ENCODE measurements around the gene FOXN3.
"Not testable (repeated sequence)": the region's sequence is repeated elsewhere in the genome, so short reads cannot be mapped to it uniquely, and the experiment has no call there.

The FOXN3 gene

DNA sequence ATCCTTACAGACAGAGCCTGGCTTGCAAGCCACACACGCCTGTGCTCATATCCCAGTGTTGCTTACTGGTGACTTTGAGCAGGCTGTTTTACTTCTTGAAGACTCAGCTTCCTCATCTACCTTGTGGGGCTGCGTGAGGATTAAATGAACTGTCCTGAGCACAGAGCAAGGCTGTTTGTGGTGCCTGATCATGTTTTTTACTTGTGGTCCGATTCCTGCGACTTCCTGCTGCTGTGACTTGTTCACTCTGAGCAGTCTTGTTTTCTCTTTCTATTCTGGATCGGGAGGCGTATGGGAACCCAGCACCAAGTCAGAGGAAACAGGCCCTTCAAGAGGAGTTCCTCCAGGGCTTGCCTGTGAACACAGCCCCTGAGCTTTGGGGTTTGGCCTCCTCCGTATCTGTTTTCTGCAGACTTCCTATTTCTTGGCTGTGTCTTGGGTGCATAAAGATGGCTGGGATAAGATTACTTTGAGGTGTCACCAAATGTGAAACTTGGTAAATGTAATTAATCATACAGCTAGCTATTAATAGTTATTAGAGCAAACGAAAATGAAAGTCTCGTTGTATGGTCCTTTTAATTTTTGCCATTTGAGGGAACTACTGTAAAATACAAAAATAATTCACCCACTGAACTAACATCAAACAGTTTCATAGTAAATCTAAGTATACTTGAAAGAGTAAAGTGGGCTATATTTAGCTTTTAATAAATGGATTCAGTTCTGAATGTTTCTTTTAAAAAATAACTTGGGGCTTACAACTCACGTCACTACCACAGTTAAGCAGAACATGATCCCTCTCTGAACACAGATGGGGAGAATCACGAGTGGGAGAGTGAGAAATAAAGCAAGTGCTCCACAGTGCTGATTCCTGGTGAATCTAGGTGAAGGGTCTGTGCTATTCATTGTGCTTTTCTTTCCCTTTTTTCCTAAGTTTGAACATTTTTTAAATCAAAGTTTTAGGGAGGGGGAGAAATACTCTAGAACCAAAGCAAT is 251.5 kb downstream of the FOXN3 start:
- no peak for DNase-seq (ENCODE audit: low read depth in 3 of 3)

DNA sequence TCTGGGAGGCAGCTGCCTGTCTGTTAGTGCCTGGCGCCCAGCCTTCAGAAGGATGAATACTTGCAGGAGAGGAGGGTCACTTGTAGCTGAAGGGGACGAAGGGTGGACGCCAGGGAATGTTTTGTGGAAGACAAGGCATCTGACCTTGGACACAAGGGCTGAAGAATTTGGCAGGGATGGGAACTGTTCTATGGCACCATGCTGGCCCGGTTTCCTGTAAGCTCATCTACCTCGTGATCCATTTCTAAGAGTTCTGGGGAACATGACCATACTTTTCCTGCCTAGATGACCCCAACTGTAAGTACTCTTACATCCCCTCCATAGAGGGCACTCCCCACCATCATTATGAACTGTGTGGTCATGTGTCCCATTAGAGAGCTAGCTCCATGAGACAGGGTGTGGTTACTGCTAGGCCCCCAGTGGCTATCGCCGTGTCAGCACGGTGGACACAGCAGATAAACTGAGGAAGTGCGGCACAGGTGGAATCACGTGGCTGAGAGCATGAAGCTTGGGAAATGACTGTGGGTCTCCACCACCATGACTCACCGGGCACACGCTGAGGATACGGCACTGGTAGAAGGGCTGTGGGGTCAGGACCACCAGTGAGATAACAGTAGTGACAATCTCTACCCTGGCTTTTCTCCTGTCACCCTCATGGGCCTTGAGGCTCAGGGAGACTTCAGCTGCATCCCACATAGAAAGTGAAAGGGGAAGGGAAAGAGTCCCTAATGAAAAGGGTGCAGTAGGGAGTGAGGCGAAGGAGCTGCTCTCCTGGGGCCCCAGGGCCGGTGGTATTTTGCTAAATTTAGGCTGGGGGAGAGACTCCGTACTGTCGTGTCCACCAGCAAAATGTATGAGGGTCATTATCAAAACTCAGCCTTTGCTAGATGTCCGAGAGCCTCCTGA is 252.6 kb downstream of the FOXN3 start:
- DNase-seq (ENCODE audit: low read depth in 3 of 3) = no peak

DNA sequence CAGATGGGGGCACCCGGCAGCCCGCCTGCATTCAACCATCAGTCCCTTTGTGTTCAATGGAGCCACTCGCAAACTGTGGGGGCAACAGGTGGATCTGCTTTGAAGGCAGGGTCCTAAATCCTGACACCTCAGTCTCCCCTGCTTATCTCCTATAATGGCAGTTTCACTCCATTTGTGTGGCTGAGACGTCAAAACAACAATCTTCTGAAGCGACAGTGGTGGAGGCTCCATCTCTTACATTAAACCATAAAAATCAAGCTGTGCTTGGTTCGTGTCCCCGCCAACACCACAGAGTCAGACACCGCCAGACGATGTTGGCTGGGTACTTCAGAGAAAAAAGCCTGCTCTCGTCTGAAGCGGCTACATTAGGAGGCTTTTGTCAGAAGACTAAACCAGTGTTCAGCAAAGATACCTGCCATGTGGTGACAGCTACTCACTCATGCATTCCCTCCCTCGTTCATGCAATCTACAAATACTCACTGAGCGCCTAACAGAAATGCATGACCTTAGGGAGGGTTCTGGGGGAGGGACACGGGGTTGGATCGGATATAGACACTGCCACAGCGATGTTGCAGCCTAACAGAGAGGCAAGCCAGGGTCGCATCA is 253.9 kb downstream of the FOXN3 start:
- DNase-seq (ENCODE audit: low read depth in 3 of 3) = no peak

DNA sequence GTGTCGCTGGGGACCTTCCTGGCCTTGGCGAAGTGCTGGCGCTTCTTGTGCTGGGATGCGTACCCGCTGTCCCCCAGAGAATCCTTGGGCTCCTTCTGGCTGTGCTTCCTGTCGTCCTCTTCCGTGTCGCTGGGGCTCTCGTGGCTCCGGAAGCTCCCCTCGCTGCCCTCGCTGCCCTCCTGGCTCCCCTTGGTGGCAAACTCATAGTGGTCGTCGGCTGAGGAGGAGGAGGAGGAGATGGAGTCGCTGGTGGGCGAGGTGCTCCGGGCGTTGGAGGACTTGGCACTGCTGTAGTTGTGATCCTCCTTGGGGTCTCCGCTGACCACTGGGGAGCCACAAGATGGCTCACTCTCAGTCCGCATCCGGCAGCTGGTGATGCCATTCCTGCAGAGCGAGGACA is 254.4 kb downstream of the FOXN3 start:
- no peak for DNase-seq (ENCODE audit: low read depth in 3 of 3)

DNA sequence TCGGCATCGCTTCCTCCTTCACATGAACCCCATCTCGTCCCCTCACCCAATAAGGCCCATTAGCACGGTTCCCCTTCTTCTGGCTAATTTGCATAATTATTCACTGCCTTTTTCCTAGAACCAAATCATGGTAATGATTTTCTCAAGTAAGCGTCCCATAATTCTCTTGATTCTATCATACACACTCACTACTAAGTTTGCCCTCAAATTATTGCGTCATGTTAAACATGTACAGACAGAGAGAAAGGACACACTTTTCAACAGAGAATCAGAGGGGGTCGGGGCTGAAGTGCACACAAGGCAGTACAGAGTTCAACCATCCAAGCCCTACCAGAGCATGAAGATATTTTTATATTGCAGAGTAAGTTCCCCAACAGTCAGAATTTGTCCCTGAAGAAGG is 256.6 kb downstream of the FOXN3 start:
- no peak for DNase-seq (ENCODE audit: low read depth in 3 of 3)

DNA sequence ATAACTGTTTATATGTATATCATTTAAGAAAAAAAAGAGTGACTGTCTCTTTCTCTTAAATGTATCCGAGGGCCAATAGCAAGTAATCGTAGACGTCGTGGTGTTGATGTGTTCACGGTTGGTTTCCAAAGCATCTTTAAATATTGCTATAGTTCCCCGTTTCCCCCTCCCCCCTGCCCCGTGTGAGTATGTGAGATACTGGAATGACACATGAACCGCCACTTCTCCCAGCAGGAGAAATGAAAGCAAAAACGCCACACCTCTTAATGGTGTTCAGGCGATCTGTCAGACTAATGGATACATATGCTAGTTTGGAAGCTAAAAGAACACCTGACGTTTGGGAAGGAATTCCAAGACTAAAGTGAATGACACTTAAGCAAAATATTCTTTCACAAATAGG is 258.3 kb downstream of the FOXN3 start:
- DNase-seq (ENCODE audit: low read depth in 3 of 3) = no peak

DNA sequence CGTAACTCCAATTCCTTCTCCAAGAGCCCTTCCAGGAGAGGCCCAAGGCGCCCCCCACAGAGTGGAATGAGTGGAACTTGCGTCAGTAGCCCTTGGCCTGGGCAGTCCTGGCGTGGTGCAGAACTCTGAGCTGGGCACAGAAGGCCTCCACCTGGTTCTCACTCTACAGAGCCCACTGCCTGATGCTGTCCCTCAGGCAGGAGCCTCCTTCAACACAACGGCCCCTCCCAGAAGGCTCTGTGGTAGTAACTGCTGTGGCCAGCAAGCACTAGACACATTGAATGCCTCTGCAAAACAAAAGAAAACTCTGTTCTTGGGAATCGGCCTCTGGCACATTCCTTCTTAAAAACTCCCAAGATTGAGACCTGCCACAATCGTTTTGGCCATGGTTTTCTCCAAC is 258.9 kb downstream of the FOXN3 start:
- DNase-seq (ENCODE audit: low read depth in 3 of 3) = not testable (repeated sequence)

DNA sequence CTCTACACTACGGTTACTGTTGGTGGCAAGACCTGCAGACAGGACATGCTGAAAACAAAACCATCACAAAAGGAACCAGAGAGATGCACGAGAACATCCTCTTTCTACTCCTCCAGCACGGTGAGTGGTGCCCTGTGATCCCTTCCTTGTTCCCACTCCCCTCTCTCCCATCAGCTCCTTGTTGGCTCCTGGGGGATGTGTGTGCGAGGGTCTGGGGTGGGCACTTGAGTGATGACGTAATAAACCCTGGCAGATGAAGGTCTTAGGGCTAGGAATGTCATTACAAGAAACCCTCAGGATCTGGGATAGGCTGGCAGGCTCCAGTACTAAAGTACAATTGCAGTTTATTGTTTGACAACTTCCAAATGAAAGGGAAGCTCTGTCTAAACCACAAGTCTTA is 261.5 kb downstream of the FOXN3 start:
- DNase-seq (ENCODE audit: low read depth in 3 of 3) = no peak

DNA sequence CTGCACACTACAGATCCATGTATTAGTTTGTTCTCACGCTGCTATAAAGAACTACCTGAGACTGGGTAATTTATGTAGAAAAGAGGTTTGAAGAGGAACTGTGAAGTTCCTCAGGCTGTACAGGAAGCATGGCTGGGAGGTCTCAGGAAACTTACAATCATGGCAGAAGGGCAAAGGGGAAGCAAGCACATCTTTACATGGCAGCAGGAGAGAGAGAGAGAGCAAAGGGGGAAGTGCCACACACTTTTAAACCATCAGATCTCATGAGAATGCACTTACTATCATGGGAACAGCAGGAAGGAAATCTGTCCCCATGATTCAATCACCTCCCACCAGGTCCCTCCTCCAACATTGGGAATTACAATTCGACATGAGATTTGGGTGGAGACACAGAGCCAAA is 265.3 kb downstream of the FOXN3 start:
- DNase-seq (ENCODE audit: low read depth in 3 of 3) = not testable (repeated sequence)

DNA sequence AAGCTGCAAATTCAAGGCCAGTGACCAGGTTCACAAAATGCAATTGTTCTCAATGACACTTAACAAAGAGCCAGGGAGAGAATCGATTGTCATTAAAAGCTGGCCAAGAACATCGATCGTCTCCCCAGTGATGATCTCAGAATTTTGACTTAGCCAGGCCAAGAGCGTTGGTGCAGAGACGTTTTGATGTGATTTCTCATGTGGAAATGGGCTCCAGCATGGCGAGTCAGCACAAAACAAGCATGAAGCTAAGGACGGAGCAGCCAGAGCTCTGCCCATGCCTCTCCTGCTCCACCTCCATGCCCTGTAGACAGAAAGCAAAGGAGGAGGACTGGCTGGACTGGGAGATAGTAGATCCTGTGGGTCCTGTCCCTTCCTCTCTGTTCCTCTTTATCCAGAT is 270.8 kb downstream of the FOXN3 start:
- DNase-seq (ENCODE audit: low read depth in 3 of 3) = no peak

DNA sequence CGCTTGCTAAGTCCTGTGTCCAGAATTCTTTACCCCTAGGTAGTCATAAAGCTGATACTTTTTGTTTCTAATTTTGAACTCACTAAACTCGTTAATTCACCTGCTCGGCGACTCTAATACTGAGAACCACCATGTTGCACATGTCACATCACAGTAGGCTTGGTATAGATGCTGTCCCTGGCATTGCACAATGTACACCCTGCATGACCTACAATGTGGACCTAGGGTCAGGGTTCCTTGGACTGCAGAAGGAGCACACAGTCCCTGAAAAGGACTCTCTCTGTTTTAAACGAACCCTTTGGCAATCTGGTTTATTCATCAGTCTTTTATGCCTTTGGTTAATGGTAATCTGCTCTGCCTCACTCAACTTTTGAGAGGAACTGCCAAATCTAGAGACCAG is 272.4 kb downstream of the FOXN3 start:
- DNase-seq (ENCODE audit: low read depth in 3 of 3) = no peak

DNA sequence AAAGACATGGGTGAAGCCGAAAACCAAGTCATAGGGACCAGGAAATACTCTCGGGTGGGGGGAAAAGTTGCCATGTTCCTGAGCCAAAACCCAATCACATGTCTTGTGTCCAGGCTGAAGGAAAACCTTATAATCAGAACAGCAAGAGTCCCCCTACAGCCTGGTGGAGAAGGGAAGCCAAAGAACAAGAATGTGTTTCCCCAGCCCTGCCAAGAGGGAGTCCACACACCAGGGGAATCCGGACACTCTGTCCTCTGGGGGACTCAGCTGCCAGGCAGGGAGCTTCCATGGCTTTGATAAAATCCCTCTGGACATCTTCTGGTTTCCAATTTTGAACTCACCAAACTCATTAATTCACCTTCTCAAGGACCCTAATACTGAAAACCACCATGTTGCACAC is 273.0 kb downstream of the FOXN3 start:
- no peak for DNase-seq (ENCODE audit: low read depth in 3 of 3)

DNA sequence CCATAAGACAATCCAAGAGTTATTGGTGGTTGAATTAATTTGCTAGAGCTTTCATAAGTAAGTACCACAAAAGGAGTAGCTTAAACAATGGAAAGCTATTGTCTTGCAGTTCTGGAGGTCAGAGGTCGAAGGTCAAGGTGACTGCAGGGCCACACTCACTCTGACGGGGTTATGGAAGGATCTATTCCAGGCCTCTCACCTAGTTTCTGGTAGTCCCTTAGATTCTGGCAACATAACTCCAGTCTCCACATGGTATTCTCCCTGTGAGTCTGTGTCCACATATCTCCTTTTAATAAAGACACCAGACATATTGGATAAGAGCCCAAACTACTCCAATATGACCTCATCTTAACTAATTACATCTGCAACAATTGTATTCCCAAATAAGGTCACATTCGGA is 273.4 kb downstream of the FOXN3 start:
- DNase-seq (ENCODE audit: low read depth in 3 of 3) = no peak

DNA sequence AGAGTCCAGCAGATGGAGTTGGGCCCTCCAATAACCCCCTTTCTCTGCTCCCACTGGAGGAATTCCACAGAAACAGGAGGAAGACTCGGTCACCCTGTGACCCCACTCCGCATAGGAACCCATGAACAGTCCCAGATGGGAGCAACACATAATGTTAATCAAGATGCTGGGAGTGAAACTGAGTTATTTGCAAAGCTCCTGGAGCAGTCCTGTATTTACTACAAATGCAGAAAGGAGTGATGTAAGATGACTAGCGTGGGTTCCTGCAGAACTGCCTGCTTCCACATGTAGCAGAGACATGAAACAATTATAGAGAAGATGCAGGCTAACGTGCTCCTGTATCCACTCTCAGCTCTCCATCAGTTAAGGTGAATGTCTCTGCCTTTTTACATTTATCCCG is 274.7 kb downstream of the FOXN3 start:
- DNase-seq (ENCODE audit: low read depth in 3 of 3) = no peak

DNA sequence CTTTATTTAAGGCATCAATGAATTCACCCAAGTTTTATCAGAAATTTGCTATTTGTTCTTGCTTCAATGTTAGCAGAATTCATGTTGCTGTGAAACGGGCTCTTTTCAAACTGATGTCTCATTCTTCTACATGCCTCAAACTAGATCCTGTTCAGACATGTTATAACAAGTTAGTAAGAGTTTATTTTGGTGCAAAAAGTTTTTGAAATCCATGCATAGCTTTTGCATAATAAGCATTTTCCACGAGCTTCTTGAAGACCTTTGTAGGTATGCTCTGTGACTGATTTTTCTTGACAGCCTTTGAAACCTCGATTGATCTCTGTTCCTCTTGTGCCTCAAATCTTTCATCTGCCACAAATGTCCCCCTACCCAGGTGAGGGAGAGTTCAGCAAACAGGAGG is 275.2 kb downstream of the FOXN3 start:
- no peak for DNase-seq (ENCODE audit: low read depth in 3 of 3)

DNA sequence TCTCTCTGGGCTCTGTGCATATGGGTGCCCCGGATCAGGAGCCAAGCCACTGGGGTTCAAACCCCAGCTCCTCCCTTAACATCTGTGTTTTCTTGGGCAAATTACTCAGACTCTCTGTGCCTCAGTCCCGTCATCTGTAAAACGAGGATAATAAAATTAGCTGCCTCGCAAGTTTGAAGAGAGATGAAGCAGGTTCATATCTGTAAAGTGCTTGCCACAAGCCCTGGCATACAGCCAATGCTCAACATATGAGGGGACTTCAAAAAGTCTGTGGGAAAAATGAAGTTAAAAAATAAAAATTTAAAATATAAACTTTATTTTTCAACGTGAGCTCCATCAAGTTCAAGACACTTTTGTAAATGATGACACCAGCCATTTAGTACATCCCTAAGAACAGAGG is 276.7 kb downstream of the FOXN3 start:
- DNase-seq (ENCODE audit: low read depth in 3 of 3) = no peak

DNA sequence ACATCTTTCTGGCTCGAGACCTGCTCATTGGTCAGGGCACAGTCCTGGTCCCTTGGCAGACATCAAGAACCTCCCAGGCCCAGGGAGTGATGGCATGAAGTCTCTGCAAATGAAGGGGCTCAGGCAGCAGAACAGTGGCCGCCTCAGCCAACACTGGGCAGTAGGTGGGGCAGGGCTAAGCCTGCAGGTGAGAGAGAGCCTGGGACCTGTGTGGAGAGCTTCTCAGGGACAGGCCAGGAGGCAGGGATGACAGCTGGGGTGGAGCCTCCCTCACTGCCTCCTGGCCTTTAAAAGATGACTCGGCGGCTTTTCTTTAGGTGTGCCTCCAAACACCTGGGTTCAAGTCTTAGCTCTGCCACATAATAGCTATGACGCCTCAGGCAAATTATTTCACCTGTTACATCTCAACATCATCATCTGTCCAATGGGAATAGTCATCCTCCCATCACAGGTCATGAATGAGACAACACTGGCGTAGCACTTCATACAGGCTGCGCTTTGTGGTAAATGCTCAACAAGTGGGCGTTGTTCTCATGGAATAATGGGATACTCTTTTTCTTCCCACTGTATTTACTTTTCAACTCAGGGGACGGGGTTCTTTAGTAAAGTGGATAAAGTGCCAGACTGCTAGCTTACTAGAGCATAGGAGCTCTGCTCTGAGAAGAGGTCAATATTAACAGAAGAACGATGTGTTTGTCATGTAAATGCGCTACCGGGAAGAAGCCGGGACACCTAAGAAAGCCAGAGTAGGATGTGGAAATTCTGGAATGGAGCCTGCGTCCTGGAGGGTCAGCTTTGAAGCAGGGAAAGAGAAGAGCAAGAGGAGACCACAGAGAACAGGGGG is 277.4 kb downstream of the FOXN3 start:
- no peak for DNase-seq (ENCODE audit: low read depth in 3 of 3)

DNA sequence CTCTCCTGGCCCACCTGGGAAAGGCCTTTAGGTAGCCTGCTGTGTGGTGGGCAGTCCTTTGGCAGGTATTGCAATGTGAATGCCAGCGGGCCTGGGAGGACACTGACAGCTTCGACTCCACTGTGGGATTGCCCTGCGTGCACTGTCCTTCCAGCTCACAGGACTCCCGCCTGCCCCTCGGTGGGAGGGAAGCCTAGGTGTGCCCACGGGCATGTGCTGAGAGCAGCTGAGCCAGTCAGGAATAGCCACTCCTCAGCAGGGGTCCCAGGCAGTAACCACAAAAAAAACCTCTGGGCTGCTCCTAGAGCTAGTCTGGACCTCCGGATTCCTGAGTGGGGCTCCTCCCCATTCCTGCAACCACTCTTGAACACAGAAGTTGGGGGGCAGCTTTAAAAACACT is 278.2 kb downstream of the FOXN3 start:
- DNase-seq (ENCODE audit: low read depth in 3 of 3) = no peak

DNA sequence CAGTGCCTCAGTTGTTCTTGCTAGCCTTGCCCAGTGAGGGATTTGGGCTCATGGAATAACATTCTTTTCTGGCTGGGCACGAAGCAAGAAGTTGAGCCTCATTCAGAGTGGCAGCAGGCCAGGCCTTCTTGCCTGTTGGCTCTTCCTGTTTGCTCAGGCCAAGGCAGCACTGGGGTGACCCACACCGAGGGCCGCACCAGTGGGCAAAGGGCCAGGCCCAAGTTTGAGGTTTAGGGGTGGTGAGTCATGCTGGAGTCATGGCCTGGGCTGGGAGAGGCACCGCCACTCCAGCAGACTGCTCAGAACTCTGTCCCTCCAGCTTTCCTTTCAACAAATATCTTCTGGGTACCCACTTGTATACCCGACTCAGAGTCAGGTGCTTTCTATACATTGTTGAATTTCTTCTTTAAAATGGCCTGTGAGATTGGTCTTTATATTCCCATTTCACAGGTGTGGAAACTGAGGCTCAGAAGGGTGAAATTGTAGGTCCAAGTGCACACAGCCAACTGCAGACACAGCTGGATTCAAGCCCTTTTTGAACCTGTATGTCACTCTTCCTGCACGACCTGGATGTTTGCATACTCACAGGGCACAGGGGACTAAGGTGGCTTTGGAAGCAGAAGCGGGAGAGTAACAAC is 279.4 kb downstream of the FOXN3 start:
- no peak for DNase-seq (ENCODE audit: low read depth in 3 of 3)

DNA sequence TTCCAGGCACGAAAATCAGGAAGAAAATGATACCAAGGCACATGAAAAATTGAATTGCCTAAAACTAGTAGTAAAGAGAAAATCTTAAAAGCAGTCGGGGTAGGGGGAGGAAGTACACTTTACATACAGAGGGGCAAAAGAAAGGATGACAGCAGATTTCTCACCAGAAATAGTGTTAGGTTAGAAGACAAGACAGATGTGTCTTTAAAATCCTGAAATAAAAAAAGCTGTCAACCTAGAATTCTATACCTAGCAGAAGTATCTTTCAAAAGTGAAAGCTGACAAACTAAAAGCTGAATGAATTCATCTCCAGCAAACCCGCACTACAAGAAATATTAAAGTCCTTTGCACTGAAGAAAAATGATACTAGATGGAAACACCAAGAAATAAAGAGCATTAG is 280.4 kb downstream of the FOXN3 start:
- DNase-seq (ENCODE audit: low read depth in 3 of 3) = no peak

DNA sequence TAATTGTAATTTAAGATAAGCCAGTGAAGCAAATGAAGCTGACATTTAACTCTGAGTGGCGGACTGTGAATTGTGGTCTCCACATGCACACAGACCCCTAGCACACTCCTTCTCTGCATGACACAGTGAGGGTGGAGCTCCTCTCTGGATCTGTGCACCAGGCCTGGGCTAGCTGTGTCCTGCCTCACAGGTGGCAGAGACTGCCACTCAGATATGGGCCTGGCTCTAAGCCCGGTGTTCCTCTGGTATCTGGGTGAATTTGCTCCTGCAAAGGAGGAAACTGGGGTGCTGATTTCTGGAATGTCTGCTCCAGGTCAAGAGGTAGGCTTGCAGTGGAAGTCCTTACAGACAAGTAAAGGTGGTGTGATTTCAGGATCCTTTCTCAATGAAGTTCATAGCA is 282.4 kb downstream of the FOXN3 start:
- no peak for DNase-seq (ENCODE audit: low read depth in 3 of 3)
